D721Med (cell line): ENCODE results near the gene ZSCAN16.

Experiments used
- DNase-seq: peaks from one replicate; pipeline ENCODE4 v3.0.0; 2011; ENCODE audit warnings: low spot score; ENCODE audit not compliant: insufficient read length
- FAIRE-seq: peaks from 2 replicates; lab custom pipeline; 2011; peaks lifted over from hg19 to GRCh38; lab: Jason Lieb, UNC
- TF ChIP-seq, protein P1 (sequence below): IDR thresholded peaks from 2 replicates; pipeline ENCODE4 v1.5.1; 2012; ENCODE audit warnings: mild to moderate bottlenecking, control low read depth; ENCODE audit not compliant: insufficient read depth; ENCODE audit errors: missing control alignments

ZSCAN16 gene

DNA sequence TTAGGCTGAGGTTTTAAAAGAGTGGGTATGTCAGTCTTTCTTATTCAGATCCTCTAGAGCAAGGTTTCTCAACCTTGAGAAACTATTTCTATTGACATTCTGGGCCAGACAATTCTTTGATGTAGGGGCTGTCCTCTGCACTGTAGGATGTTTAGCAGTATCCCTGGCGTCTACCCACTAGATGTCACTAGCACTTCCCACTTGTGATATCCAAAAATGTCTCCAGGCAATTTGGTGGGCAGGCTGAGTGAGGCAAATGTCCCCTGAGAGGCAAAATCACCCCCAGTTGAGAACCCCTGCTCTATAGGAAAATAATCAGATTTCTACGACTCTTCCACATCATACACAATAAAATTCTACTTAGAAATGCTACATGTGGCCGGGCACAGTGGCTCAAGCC lies 9.6 kb downstream of the ZSCAN16 start:
- TF ChIP-seq, protein P1, sequence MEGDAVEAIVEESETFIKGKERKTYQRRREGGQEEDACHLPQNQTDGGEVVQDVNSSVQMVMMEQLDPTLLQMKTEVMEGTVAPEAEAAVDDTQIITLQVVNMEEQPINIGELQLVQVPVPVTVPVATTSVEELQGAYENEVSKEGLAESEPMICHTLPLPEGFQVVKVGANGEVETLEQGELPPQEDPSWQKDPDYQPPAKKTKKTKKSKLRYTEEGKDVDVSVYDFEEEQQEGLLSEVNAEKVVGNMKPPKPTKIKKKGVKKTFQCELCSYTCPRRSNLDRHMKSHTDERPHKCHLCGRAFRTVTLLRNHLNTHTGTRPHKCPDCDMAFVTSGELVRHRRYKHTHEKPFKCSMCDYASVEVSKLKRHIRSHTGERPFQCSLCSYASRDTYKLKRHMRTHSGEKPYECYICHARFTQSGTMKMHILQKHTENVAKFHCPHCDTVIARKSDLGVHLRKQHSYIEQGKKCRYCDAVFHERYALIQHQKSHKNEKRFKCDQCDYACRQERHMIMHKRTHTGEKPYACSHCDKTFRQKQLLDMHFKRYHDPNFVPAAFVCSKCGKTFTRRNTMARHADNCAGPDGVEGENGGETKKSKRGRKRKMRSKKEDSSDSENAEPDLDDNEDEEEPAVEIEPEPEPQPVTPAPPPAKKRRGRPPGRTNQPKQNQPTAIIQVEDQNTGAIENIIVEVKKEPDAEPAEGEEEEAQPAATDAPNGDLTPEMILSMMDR, result peak; percentile 41
- no peak for DNase-seq
- FAIRE-seq, result no peak

DNA sequence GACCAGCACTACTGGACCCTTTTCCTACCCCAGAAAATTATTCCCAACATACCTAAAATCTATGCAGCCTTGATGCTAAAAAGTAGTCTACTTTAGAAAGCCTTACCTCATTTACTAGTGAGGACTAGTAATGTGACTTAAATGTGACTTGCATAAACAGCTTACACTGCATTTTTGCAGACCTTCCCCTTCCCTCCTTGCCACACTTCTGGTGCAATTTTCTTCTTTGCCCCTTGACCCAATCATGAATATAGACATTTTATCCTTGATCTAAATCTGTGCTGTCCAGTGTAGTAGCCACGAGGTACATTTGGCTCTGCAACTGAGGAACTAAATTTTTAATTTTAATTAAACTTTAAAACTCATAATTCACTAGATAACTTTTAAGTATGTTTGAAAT lies 10.3 kb downstream of the ZSCAN16 start:
- no peak for FAIRE-seq
- TF ChIP-seq, protein P1, result no peak
- no peak for DNase-seq

DNA sequence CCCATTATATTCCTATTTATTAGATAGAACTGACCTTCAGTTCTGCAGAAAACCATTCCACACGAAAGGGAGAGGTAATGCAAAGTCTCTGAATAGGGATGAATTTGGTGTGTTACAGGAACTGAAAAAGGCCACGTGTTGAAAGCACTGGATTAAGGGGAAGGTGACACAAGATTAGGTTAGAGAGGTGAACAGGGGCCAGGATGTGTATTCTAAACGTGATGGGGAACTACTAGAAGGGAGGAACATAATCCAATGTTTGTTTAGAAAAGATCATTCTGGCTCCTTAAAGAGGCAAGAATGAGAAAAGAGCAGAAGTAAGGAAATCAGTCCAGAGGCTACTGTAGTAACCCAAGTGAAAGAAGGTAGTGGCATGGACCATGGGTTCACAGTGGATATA lies 11.0 kb downstream of the ZSCAN16 start:
- TF ChIP-seq, protein P1, result no peak
- DNase-seq, result no peak
- no peak for FAIRE-seq

DNA sequence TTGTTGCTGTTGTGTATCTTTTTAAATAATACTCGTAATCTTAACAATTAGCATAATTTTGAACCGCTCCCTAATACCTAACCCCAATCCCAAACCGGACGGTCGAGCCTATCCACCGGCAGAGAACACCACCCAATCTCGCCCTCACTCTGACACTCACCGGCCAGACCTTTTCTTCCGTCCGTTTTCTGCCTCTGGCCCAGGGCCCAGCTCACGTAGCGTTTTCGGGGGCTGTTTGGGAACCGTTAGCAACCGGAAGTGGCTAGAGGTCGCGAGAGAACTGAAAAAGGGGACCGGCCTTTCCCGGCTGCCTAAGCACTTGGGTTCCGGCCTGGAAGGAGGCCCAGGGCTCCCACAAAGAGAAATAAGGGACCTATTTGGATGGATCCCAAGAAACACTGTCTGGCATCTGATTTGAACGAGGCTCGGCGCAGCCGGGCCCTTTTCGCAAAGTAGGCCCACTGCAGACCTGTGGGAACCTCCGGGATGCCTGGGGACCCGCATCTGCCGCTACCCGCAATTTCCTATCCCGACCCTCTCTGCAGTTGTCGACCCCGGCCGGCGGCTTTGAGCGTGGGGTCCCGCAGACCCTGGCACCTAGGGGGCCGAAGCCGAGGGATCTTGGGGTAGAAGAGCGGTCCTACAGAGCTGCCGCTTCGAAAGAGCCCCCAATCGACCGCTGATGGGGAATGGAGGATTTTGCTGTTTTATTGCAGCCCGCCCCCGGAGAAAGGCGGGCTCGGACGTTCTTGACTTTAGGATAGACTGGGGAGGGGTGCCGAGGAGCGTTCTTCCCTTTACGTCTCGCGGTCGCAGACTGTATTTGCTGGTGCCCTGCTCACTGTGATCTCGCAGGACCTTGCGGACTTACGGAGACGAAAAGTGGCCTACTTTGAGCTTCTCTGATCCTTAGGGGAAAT lies 12.4 kb downstream of the ZSCAN16 start:
- TF ChIP-seq, protein P1, result no peak
- FAIRE-seq (no peak), DNase-seq (no peak)

DNA sequence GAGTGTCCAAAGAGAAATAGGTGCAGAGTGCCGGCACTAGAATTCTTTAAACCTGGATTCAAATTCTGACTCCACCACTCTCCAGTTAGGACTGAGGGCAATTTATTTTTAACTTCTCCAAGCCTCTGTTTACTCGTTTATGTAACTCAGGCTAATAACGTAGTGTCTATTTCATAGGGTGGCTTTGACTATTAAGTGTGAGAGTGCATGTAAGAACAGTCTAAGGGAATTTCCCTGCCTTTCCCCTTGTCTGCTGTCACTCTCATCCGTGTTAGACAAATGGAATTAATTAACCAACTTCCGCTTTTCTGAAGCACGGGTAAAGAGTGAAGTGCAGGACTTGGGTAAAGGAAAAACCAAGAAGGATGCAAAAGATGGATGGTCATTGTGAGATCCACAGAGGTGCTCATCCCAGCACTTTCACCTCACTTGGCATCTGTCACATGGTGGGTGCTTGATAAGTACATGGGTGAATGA lies 13.1 kb downstream of the ZSCAN16 start:
- FAIRE-seq, result no peak
- TF ChIP-seq, protein P1, result no peak
- no peak for DNase-seq

DNA sequence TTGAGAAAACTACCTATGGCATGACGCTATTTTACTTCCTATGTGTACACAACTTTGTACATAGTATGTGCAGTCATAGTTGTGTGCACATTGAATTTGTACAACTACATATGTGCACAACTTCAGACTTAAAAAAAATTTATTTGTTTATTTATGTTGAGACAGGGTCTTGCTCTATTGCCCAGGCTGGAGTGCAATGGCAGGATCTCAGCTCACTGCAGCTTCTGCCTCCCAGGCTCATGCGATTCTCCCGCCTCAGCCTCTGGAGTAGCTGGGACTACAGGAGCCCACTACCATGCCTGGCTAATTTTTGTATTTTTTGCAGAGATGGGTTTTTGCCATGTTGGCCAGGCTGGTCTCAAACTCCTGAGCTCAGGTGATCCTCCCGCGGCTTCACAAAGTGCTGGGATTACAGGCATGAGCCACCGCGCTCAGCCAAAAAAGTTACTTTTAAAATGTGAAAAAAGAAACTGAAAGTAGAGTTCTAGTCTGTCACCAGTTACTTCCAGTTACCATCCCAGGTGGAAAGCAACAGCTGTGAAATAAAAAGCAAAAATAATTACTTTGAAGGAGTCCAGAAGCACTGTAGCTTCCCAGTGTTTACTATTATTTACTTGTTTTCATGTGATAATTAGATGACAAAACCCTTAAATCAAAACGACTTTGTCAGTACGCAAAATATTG lies 15.6 kb downstream of the ZSCAN16 start:
- no peak for FAIRE-seq
- TF ChIP-seq, protein P1, result no peak
- no peak for DNase-seq
